C1 segment of cervical spinal cord (tissue), 14 donors: ENCODE data around the gene MED26.

ENCODE experiments used
- DNase-seq, 14 donors: peaks; one replicate each; lab custom pipeline; 2025; lab: John Stamatoyannopoulos, UW

The MED26 gene

DNA sequence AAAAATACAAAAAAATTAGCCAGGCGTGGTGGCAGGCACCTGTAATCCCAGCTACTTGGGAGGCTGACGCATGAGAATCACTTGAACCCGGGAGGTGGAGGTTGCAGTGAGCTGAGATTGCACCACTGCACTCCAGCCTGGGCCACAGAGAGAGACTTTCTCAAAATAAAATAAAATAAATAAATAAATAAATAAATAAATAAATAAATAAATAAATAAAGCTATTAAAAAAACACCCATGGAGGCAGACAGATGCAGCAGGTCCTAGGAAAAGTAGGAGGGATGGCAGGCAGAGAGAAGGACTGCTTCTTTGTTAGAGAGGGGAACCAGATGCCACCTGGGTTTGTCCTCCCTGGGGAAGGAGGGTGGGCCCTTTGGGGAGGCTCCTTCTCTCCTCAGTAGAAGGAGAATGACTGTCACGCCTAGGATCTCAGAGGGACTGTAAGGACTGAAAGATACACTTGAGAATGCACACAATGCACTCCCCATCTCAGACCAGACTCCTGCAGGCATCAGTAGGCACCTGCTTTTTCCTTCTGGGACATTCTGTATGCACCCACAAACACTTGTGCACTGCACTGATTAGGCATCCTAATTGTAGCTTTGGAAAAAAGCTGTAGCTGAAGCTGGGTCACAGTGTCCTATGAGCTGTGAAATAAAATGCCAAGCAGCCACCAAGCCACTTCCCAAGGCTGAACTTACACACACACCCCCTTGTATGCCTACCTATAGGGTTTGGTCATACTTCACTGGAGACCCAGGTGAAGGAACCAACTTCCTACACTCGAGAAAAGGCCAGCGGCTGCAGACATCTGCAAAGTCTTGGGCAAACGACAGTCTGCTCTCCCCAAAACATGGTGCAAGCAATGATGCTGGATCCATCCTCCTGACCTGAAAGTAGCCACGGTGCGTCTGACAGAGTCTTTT is 36.9 kb downstream of the MED26 start:
- no peak for DNase-seq

- no peak for DNase-seq
Observed at GRCh38 chr19:16589917-16590316, 38.1 kb downstream of the MED26 start.

- DNase-seq, result no peak
Observed at GRCh38 chr19:16588824-16589577, 39.0 kb downstream of the MED26 start.

GRCh38 chr19:16587833-16588823 is 39.9 kb downstream of the MED26 start:
- peak in 9 of 14 donors; percentile 16 to 49 (median 38) for DNase-seq

GRCh38 chr19:16586991-16587832 is 40.8 kb downstream of the MED26 start:
- DNase-seq, result peak in 4 of 14 donors; percentile 11 to 53 (median 33)

DNA sequence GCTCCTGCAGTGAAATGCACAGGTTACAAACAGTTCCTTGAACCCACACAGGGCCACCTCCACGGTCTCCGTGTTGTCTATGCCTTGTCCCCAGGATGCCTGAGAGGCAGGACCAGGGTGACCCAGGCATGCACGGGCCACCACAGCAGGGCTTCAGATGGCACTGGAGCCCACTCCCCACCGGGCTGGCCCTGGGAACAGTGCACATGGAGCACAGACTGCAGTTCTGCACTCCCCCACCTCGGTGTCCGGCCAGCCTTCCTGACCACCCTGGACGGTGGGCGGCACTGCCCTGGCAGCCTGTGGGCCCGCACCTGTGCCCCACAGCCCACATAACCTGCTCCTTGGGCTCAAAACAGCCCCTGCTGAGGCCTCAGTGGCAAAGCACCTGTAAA is 41.5 kb downstream of the MED26 start:
- DNase-seq, result no peak

DNA sequence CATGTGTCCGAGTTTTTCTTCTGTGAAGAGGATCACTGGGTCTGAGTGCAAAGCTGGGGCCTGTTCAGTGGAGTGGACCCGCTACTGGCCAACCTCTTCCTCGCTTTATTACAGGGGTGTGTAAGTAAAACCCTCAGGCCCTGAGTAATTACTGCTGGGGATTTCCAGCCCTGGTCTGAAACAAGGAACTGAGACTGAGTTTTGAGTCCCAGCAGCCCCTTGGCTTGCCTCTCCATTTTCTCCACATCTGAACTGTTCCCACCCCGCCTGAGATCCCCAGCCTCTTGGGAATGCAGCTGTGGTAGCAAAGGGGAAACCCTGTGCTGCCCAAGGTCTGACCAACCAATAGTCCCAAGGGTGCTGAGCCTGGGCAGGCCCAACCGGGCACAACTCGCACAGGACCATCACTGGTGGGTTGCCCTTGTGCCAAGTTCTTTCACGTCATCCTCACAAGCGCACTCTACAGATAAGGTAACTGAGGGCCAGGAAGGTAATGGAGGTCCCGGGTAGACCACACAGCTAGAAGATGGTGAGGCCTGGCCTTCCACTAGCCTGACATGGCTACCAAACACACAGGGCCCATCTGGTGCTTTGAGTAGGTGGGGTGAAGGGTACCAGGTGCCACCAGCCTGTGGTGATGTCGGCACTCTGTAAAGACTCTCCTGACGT is 42.1 kb downstream of the MED26 start:
- peak in 3 of 14 donors; percentile 9 to 21 (median 19) for DNase-seq

DNA sequence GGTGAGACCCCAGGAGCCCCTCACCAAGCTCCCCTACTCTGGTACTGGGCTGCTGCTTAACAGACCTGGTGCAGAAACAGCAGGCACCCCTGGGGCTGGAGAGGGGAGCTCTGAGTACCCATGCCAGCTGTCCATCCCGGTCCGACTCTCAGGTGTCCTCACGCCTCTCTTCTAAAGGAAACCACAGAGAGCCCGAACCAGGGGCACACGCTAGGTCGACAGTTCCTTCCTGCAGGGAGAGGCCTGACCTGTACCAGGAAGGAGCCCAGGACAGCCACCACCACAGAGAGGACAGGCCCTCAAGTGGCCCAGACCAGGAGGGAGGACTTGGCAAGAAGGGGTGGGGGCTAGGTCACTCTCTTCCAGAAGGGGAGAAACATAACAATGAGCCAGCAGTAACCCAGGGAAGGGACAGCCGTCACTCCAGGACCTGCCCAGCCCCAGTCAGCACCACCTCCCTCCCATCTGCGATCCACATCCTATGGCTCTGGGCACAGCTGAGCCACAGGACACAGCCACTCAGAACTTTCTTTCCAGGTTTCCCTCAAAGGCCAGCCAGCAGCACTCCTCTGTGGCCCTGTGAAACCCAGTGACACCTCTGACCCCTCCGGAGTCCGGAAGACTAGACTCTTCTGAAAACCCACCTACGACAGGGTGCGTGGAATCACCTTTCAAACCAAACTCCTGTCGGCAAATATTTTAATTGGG is 42.8 kb downstream of the MED26 start:
- DNase-seq, result peak in 1 of 14 donors; percentile 9

DNA sequence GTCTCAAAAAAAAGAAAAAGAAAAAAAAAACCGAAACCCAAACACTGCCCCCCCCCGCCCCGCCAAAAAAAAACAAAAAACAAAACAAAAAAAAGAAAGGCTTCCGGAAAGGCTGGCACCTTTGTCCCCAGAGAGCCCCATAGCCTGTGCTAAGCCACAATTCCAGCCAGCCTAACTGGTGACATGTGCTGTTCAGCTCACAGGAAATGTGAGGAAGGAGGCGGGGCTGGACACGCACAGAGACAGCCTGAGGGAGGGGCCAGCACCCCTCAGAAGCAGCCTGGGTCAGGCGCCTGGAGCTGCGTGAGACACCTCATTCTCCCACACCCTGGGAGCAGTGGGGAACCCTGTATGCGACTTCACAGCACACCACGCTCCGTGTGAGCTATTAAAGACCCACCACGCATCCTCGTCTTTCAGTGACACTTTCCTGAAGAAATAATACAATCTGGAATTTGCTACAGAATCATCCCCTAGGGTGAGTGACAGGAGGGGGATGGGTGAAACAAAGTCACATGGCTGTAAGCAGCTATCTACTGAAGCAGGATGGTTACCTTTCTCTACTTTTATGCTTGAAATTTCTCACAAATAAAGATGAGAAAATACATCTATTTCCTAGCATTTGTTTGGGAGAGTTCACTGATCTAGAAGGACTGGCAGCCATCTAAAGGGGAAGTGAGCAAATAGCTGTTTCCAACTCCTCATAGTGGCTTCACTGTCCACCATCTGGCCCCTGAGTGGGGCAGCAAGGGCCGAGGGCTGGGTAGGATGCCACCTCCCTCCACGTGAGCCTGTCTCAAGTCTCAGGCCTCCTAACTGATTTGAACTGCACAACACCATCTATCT is 43.5 kb downstream of the MED26 start:
- peak in 12 of 14 donors; percentile 16 to 76 (median 52) for DNase-seq

DNA sequence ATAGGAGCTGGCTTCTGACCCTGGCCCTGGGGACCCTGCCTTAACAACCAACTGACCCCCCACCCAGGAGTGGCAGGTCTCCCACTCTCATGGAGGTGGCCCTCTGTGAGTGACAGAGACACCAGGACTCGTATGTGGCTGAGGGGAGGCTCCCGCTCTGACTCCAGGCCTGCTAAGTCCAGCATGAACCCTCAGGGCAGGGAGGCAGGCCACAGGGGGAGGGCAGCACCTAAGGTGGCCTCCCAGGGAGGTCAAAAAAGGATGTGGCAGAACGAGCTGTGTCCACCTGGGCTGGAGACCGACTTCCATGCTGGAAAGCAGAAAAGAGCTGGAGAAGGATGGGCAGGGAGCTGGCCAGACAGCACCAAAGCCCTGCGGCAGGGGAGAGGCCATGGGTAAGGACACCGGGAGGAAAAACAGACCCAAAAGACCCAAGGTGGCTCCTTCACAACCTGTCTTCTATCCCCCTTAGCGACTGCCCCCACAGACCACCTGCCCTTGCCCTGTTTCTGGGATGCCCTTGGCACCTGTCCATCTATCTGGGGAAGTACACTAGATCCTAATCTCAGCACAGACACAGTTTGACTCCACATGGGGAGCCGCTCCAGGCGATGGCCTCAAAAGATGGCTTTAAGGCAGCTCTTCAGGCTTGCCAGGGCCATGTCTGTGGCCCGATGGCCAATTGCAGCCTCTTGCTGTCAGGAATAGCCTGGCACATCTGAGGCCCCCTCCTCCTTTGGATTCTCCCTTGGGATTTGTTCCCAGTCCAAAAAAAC is 45.3 kb downstream of the MED26 start:
- DNase-seq, result no peak

GRCh38 chr19:16581971-16582343 is 46.0 kb downstream of the MED26 start:
- no peak for DNase-seq

DNA sequence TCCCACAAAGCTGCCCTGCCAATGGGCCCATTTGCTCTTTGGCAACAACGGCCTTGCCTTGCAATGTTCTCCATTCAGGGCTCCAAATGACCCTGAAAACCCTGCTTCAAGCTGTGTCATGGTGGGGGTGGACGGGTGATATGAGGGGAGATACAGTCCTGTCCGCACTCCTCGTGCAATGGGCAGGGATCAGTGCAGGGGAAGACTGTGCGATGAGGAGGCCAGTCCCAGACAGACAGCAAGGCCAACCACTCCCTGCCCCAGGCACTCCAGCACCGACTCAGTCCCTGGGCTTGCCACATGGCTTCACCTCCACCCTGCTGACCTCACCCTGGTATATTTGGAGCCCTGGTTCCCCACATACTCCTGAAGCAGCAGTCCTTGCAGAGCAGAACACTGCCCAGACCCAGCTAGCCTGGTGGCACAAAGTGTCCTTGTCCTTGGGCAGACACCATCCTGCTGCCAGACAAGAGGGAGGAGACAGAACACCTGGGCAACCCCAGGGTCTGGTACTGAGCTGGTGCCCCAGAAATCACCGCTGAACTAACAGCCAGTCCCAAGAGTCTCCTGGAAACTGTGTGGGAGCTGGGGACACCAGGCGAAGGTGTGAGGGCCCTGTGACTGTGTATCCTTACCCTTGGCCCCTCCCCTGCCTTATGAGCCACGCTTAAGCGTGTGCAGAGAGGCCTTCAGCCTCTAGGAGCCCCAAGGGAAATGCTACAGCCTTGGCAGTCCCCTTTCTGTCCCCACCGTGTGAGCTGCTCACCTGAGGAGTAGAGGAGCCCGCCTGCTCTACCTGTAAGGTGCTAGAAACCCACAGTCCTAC is 46.6 kb downstream of the MED26 start:
- DNase-seq, result no peak

DNA sequence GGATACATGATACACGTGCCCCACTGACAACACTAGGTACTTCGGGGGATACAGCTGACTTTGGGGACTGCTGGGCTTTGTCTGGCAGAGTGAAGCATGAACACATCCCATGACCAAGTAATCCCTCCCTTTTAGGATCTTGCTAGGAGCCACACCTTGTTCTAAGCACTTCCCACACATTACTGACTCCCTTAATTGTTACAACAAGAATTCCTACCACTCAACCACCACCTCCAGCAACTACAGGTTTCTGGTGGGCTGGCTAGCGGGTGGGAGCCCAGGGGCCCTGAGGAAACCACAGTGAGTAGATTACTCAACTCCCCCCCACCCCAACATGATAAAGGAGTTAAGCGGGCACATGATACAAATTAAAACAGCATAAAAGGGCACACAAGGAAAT is 48.6 kb downstream of the MED26 start:
- no peak for DNase-seq

DNA sequence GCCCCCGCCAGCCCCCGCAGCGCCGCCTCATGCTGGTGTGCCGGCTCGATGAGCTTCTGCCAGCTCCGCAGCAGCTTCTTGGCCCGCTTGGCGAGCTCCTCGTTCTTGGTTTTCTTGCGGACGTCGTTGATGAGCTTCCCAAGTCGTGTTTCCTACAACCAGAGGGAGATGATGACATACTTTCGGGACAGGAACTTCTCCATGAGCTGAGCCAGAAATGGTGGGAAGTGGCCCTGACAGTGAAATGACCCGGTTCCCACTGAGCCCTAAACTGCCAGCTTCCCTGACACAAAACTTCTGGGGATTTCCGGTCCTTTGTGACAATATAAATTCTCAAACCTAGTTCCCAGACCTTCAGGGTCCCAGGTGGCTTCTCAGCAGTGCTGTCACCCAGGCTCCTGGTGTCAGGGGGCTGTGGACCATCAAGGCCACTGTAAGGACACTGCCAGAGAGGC is 50.4 kb downstream of the MED26 start:
- DNase-seq, result peak in 1 of 14 donors; percentile 4

DNA sequence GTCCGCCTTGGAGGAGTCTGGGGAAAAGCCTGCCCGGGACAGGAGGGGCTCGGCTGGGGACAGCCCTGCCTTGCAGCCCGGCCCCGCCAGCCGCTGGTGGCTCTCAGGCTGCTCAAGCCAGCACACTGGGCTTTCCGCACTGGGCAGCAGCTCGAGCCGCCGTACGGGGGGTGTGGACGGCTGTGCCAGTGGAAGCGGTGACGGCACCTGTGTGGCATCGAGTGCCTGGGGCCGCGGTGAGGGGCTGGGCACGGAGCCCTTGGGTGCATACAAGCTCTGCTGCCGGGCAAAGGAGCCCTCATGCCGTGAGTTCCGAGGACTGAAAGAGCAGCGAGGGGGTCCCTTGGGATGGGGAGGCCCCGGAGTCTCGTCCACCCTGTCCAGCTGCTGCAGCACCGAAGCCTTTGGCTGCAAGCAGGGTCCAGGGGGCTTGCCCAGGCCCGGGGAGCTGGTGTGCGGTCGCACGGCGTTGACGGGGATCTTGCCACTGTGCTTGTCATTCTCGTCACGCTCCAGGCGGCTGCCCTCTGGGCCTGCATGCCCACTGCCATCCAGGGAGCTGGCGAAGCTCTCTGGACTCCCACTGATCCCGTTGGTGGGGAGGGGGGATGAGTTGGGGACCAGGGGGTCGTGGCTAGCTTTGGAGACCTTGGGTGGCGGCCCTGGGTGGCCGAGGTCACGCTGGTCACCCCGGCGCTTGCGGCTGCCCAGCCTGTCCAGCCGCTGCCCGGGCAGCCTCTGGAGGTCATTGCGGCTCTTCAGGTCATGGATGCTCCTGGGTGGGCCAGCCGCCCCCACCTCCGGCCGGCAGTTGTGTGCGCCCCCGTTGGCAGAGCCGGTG is 51.1 kb downstream of the MED26 start:
- no peak for DNase-seq
